Activated CD4-positive, alpha-beta T cell treated with anti-CD3 and anti-CD28 coated beads, Interleukin-10, Interleukin-2, amounts not matched to agents 100 ng/mL and 50 ng/mL, durations not matched to agents 16 hours and 8 hours (primary cell): ENCODE results near the gene DPYD.

Source experiments
- DNase-seq: peaks from one replicate; pipeline ENCODE4 v3.0.0-alpha.2; 2020

The DPYD gene

GRCh38 chr1:97603218-97603617 is 317.6 kb downstream of the DPYD start:
- no peak for DNase-seq

GRCh38 chr1:97599447-97599846 is 321.4 kb downstream of the DPYD start:
- DNase-seq: peak; percentile 25

- no peak for DNase-seq
Measured at GRCh38 chr1:97593192-97593591, 327.6 kb downstream of the DPYD start.

- DNase-seq: no peak
Measured at GRCh38 chr1:97588772-97589171, 332.1 kb downstream of the DPYD start.

- no peak for DNase-seq
Measured at GRCh38 chr1:97581614-97582051, 339.2 kb downstream of the DPYD start.

GRCh38 chr1:97577613-97578012 is 343.2 kb downstream of the DPYD start:
- DNase-seq: no peak

GRCh38 chr1:97573553-97573952 is 347.3 kb downstream of the DPYD start:
- DNase-seq: no peak

- no peak for DNase-seq
Measured at GRCh38 chr1:97572561-97572960, 348.3 kb downstream of the DPYD start.

- DNase-seq: no peak
Measured at GRCh38 chr1:97571760-97572159, 349.1 kb downstream of the DPYD start.

GRCh38 chr1:97570691-97571090 is 350.1 kb downstream of the DPYD start:
- no peak for DNase-seq

GRCh38 chr1:97567000-97567749 is 353.7 kb downstream of the DPYD start:
- no peak for DNase-seq

- DNase-seq: no peak
Measured at GRCh38 chr1:97565886-97566285, 354.9 kb downstream of the DPYD start.

- no peak for DNase-seq
Measured at GRCh38 chr1:97563926-97564325, 356.9 kb downstream of the DPYD start.

GRCh38 chr1:97562081-97562480 is 358.8 kb downstream of the DPYD start:
- DNase-seq: no peak

- no peak for DNase-seq
Measured at GRCh38 chr1:97560714-97561113, 360.1 kb downstream of the DPYD start.

- DNase-seq: no peak
Measured at GRCh38 chr1:97553971-97554370, 366.9 kb downstream of the DPYD start.

- DNase-seq: no peak
Measured at GRCh38 chr1:97551113-97551512, 369.7 kb downstream of the DPYD start.

GRCh38 chr1:97545446-97545845 is 375.4 kb downstream of the DPYD start:
- no peak for DNase-seq

- DNase-seq: no peak
Measured at GRCh38 chr1:97540346-97540888, 380.4 kb downstream of the DPYD start.

- peak; percentile 14 for DNase-seq
Measured at GRCh38 chr1:97538113-97538512, 382.7 kb downstream of the DPYD start.

GRCh38 chr1:97533358-97533757 is 387.5 kb downstream of the DPYD start:
- no peak for DNase-seq

- DNase-seq: no peak
Measured at GRCh38 chr1:97529600-97529999, 391.2 kb downstream of the DPYD start.

GRCh38 chr1:97524211-97524610 is 396.6 kb downstream of the DPYD start:
- DNase-seq: no peak

- no peak for DNase-seq
Measured at GRCh38 chr1:97516588-97516987, 404.2 kb downstream of the DPYD start.

- DNase-seq: no peak
Measured at GRCh38 chr1:97508653-97509218, 412.1 kb downstream of the DPYD start.
